SK-N-SH (cell line): ENCODE data around the gene ADAMTS7. TPM values are rescaled to one million over a fixed set of nuclear protein-coding genes. Genes with fewer than 3 reads are reported as not detected.

Experiments used
- CTCF ChIA-PET: fragments of 300-600, 350-600 bp; formaldehyde crosslinking; extraction: SDS; loops from one replicate; lab custom pipeline; 2021; lab: Yijun Ruan, JAX
- POLR2A ChIA-PET: fragments of 350-600 bp; sonication (Branson Sonifier 250); formaldehyde crosslinking; extraction: SDS; loops from one replicate; lab custom pipeline; 2020; ENCODE audit warnings: antibody characterized with exemption, inconsistent platforms; lab: Yijun Ruan, JAX
- DNase-seq: peaks from one replicate; pipeline ENCODE4 v3.0.0; 2012
- H2AFZ ChIP-seq: fragments of 200-600 bp; sonication (generic); 2 replicates; pipeline ENCODE4 v1.8.1; 2016; ENCODE audit warnings: antibody characterized with exemption, mild to moderate bottlenecking, low read depth
- H3F3A ChIP-seq: fragments of 200-600 bp; sonication (generic); replicated peaks from 2 replicates; pipeline ENCODE3; 2016; ENCODE audit warnings: antibody characterized with exemption, mild to moderate bottlenecking; ENCODE audit not compliant: insufficient read depth
- H3K27ac ChIP-seq, 2 experiments: fragments of 200-500 bp in 1 of 2; fragments of 200-600 bp in 1 of 2; sonication (Bioruptor generic) in 1 of 2; sonication (generic), shearing (Covaris generic) in 1 of 2; 2 replicates each; pipeline versions ENCODE4 v1.5.1 to v1.6.1; 2014 to 2016; ENCODE audit warnings: low read depth in 2 of 2, inconsistent platforms in 1 of 2, low read length in 1 of 2, mild to moderate bottlenecking in 1 of 2, mixed read lengths in 1 of 2
- H3K27me3 ChIP-seq: fragments of 200-600 bp; sonication (generic), shearing (Covaris generic); 2 replicates; pipeline ENCODE4 v1.6.1; 2016; ENCODE audit warnings: mixed run types; ENCODE audit not compliant: insufficient read depth
- H3K36me3 ChIP-seq, 2 experiments: fragments of 200-500 bp in 1 of 2; fragments of 200-600 bp in 1 of 2; sonication (Bioruptor generic) in 1 of 2; sonication (generic) in 1 of 2; replicated peaks in 1 of 2; 2 replicates each; pipeline versions ENCODE3 to v1.5.1; 2014 to 2016; ENCODE audit warnings: low read length in 1 of 2, mild to moderate bottlenecking in 1 of 2; ENCODE audit not compliant: insufficient read depth in 2 of 2, control insufficient read depth in 1 of 2
- H3K4me1 ChIP-seq, 2 experiments: fragments of 200-500 bp in 1 of 2; fragments of 200-600 bp in 1 of 2; sonication (Bioruptor generic) in 1 of 2; sonication (generic), shearing (Covaris generic) in 1 of 2; 2 replicates each; pipeline versions ENCODE4 v1.5.1 to v1.6.1; 2014 to 2016; ENCODE audit warnings: low read depth in 1 of 2, low read length in 1 of 2, mixed run types in 1 of 2; ENCODE audit not compliant: insufficient read depth in 2 of 2, control insufficient read depth in 1 of 2
- H3K4me2 ChIP-seq: fragments of 200-600 bp; sonication (generic), shearing (Covaris generic); 2 replicates; pipeline ENCODE4 v1.6.1; 2017; ENCODE audit warnings: mixed run types
- H3K4me3 ChIP-seq, 2 experiments: fragments of 200-500 bp in 1 of 2; fragments of 200-600 bp in 1 of 2; sonication (Bioruptor generic) in 1 of 2; sonication (generic), shearing (Covaris generic) in 1 of 2; 2 replicates each; pipeline versions ENCODE4 v1.5.1 to v1.8.1; 2014 to 2016; ENCODE audit warnings: low read depth in 2 of 2, inconsistent platforms in 1 of 2, low read length in 1 of 2, mild to moderate bottlenecking in 1 of 2, mixed read lengths in 1 of 2, moderate library complexity in 1 of 2
- H3K79me2 ChIP-seq: fragments of 200-600 bp; sonication (generic); 2 replicates; pipeline ENCODE4 v1.8.1; 2017; ENCODE audit warnings: mild to moderate bottlenecking; ENCODE audit not compliant: insufficient read depth
- H3K9ac ChIP-seq: fragments of 200-600 bp; sonication (generic); 2 replicates; pipeline ENCODE4 v1.6.1; 2017; ENCODE audit warnings: mixed run types
- H3K9me2 ChIP-seq: fragments of 200-600 bp; sonication (generic); 2 replicates; pipeline ENCODE4 v1.6.1; 2017; ENCODE audit warnings: mixed run types
- H3K9me3 ChIP-seq: fragments of 200-600 bp; sonication (generic); 2 replicates; pipeline ENCODE4 v1.6.1; 2017; ENCODE audit warnings: mixed run types, mild to moderate bottlenecking, moderate library complexity
- H4K20me1 ChIP-seq: fragments of 200-600 bp; sonication (generic); 2 replicates; pipeline ENCODE4 v1.6.1; 2017; ENCODE audit warnings: mild to moderate bottlenecking, mixed run types; ENCODE audit not compliant: insufficient read depth
- CHD2 ChIP-seq: fragments of 150-350 bp; IDR thresholded peaks from 2 replicates; pipeline ENCODE4 v1.6.1; 2018; ENCODE audit warnings: low read length; ENCODE audit not compliant: partially characterized antibody
- EP300 ChIP-seq, 2 experiments: IDR thresholded peaks; 2 replicates each; pipeline versions ENCODE4 v1.4.0 to v1.6.1; 2012; ENCODE audit warnings: borderline replicate concordance in 1 of 2, low read depth in 1 of 2, low read length in 1 of 2
- EZH2phosphoT487 ChIP-seq: fragments of 200-600 bp; sonication (generic); IDR thresholded peaks from 2 replicates; pipeline ENCODE4 v1.6.1; 2017; ENCODE audit warnings: low read depth, mixed run types, mild to moderate bottlenecking, antibody characterized with exemption, moderate library complexity, borderline replicate concordance
- GATA2 ChIP-seq: sonication (generic); formaldehyde crosslinking; IDR thresholded peaks from 2 replicates; pipeline ENCODE4 v1.5.0; 2020; ENCODE audit warnings: mild to moderate bottlenecking, missing genetic modification reagents
- PBX3 ChIP-seq: IDR thresholded peaks from 2 replicates; pipeline ENCODE4; 2012
- SMC3 ChIP-seq: IDR thresholded peaks from 2 replicates; pipeline ENCODE4 v1.6.1; 2012; ENCODE audit warnings: low read depth, low read length, improper control_type of control experiment
- TCF12 ChIP-seq: IDR thresholded peaks from 2 replicates; pipeline ENCODE4 v1.4.0; 2012
- TEAD4 ChIP-seq: IDR thresholded peaks from 2 replicates; pipeline ENCODE4 v1.4.0; 2012; ENCODE audit warnings: mild to moderate bottlenecking, borderline replicate concordance; ENCODE audit not compliant: insufficient read depth
- USF2 ChIP-seq: fragments of 150-350 bp; IDR thresholded peaks from 2 replicates; pipeline ENCODE4 v1.6.1; 2017; ENCODE audit warnings: antibody characterized with exemption, low read length, low read depth, borderline replicate concordance
- YY1 ChIP-seq: IDR thresholded peaks from 2 replicates; pipeline ENCODE4 v1.4.0; 2012; ENCODE audit warnings: low read depth, mild to moderate bottlenecking
- WGBS: methylation state at CpG from one replicate; pipeline ENCODE4 v1.1.6; 2017; ENCODE audit warnings: low lambda C conversion rate; 5-methylcytosine and 5-hydroxymethylcytosine counted together
- polyA plus RNA-seq, 3 experiments: library from polyadenylated mRNA; depleted of rRNA; stranded (reverse); fragments of >200 nt; gene quantifications; 2 replicates each; pipeline ENCODE4 v1.2.3, GENCODE V29; 2012

ADAMTS7 gene
- polyA plus RNA-seq, 1 of the 3 experiments (the other 2 are of a cell fraction), result 17.9 TPM

- CTCF ChIA-PET, result interaction anchor here (1.3 to 1.5 kb wide), 2 partner anchors 9 to 80 kb away, joined by 4 to 7 read pairs; no protein-coding TSS in a partner anchor
- H3K9ac ChIP-seq, result no peak overlapping the region
- H3K9me3 ChIP-seq, result no peaks in the 10 kb centered on the region
- no peak overlapping the region for H2AFZ ChIP-seq
- H4K20me1 ChIP-seq, result no peaks in the 10 kb centered on the region
- no peaks in the 10 kb centered on the region for H3K9me2 ChIP-seq
- POLR2A ChIA-PET, result no interaction called here
- no peak overlapping the region for H3K27ac ChIP-seq
- H3K27me3 ChIP-seq, result no peaks in the 10 kb centered on the region; the same call in 1 of the 2 replicates
- DNase-seq, result no peak
- no peaks in the 10 kb centered on the region for H3K4me1 ChIP-seq
- peaks cover 6% of the 10 kb centered on the region for H3F3A ChIP-seq
- H3K79me2 ChIP-seq, result no peaks in the 10 kb centered on the region
- TF ChIP-seq PBX3 (no peak), USF2 (no peak)
- no peaks in the 10 kb centered on the region for H3K36me3 ChIP-seq
- 77% methylated on average over 2 of the region's 2 CpGs for WGBS
- H3K4me2 ChIP-seq, result no peak overlapping the region
- no peak overlapping the region for H3K4me3 ChIP-seq
Observed at GRCh38 chr15:78718837-78719236, 92.4 kb downstream of the ADAMTS7 start.

- H2AFZ ChIP-seq, result no peak overlapping the region
- 76% methylated on average over 2 of the region's 2 CpGs for WGBS
- H3K79me2 ChIP-seq, result no peaks in the 10 kb centered on the region
- H3K4me3 ChIP-seq, result no peak overlapping the region
- no peak overlapping the region for H3K9ac ChIP-seq
- no peaks in the 10 kb centered on the region for H3K4me1 ChIP-seq
- H4K20me1 ChIP-seq, result no peaks in the 10 kb centered on the region
- no peak overlapping the region for H3K27ac ChIP-seq
- no peak for DNase-seq
- no peaks in the 10 kb centered on the region for H3K36me3 ChIP-seq
- POLR2A ChIA-PET, result no interaction called here
- no peaks in the 10 kb centered on the region for H3K9me2 ChIP-seq
- H3F3A ChIP-seq, result peaks cover 6% of the 10 kb centered on the region
- H3K4me2 ChIP-seq, result no peak overlapping the region
- no peaks in the 10 kb centered on the region; the same call in 1 of the 2 replicates for H3K27me3 ChIP-seq
- CTCF ChIA-PET, result interaction anchor here (1.3 to 1.5 kb wide), 2 partner anchors 9 to 79 kb away, joined by 4 to 7 read pairs; no protein-coding TSS in a partner anchor
- no peaks in the 10 kb centered on the region for H3K9me3 ChIP-seq
- TF ChIP-seq CHD2 (no peak), EP300 (IDR thresholded peaks at IDR 0.05; ENCODE audit: borderline replicate concordance in 1 of 2, low read depth in 1 of 2, low read length in 1 of 2) (no peak), SMC3 (no peak), TEAD4 (no peak), TCF12 (no peak), GATA2 (CRISPR knock-in tag) (no peak)
Observed at GRCh38 chr15:78717956-78718656, 93.2 kb downstream of the ADAMTS7 start.

- H3K27me3 ChIP-seq, result no peaks in the 10 kb centered on the region; the same call in 1 of the 2 replicates
- POLR2A ChIA-PET, result no interaction called here
- H3K4me3 ChIP-seq, result no peak overlapping the region
- peaks cover 6% of the 10 kb centered on the region for H3F3A ChIP-seq
- no peak overlapping the region for H3K9ac ChIP-seq
- no peak overlapping the region for H2AFZ ChIP-seq
- TF ChIP-seq EZH2phosphoT487 (no peak), YY1 (no peak)
- H3K27ac ChIP-seq, result no peak overlapping the region
- no peaks in the 10 kb centered on the region for H4K20me1 ChIP-seq
- no peak for DNase-seq
- WGBS, result 90% methylated on average over 2 of the region's 2 CpGs
- no peaks in the 10 kb centered on the region for H3K9me3 ChIP-seq
- no peak overlapping the region for H3K4me2 ChIP-seq
- no peaks in the 10 kb centered on the region for H3K36me3 ChIP-seq
- CTCF ChIA-PET, result no interaction called here
- no peaks in the 10 kb centered on the region for H3K4me1 ChIP-seq
- no peaks in the 10 kb centered on the region for H3K9me2 ChIP-seq
- H3K79me2 ChIP-seq, result no peaks in the 10 kb centered on the region
Observed at GRCh38 chr15:78716651-78717050, 94.6 kb downstream of the ADAMTS7 start.
